ENCODE measurements around the gene SPATA21.
A peak's percentile ranks its signal among the peaks of the same experiment; 100 is the strongest.

Gene SPATA21

DNA sequence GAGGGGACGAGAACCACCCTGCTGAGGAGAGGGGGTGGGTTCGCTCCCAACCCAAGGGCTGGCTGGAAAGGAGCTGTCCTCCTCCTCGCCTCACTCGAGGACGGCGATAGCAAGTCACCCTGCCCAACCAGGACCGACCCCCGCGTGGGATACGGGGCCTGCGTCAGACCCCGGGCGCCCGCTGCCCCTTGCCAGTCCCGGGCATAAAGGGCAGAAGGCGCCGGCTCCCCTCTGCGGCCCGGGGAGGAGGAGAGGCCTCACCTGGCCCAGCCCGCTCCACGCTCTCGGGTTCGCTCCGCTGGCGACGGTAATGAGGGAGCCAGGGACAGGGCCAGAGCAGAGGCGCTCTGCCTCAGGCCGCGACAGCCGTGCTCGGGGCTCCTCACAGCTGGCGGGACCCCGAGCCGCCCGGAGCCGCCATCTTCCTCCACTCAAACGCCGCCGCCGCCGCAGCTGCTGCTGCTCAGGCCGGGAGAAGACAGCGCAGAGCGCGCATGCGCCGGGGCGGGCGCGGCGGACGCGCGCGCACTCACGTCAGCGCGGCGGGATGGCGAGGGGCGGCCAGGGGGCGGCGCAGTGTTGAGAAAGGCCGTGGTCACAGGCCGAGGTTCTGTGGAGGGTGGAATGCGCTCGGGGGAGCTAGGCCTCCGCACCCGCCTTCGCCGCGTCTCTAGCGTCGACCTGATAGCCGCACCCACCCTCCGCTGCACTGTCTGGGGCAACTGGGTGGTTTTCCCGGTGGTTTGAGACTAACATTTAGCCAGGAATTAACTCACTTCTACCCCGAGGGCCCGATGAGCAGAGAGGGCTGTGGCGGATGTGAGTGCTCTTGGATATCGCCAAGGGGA, 85.0 kb downstream of the SPATA21 start, which contains the start of gene FBXO42:
Gene FBXO42, minus strand, starts transcription at position 487 of the 848 bp plus-strand sequence. CDS start 37,062 bp downstream, outside the sequence.
- no peak for DNase-seq (ENCODE audit: low read depth)
- H3K4me3 ChIP-seq (ENCODE audit: low read length): peak within 1 kb of the TSS; percentile 92
- TF ChIP-seq, protein P1, sequence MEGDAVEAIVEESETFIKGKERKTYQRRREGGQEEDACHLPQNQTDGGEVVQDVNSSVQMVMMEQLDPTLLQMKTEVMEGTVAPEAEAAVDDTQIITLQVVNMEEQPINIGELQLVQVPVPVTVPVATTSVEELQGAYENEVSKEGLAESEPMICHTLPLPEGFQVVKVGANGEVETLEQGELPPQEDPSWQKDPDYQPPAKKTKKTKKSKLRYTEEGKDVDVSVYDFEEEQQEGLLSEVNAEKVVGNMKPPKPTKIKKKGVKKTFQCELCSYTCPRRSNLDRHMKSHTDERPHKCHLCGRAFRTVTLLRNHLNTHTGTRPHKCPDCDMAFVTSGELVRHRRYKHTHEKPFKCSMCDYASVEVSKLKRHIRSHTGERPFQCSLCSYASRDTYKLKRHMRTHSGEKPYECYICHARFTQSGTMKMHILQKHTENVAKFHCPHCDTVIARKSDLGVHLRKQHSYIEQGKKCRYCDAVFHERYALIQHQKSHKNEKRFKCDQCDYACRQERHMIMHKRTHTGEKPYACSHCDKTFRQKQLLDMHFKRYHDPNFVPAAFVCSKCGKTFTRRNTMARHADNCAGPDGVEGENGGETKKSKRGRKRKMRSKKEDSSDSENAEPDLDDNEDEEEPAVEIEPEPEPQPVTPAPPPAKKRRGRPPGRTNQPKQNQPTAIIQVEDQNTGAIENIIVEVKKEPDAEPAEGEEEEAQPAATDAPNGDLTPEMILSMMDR (conservative IDR thresholded peaks at IDR 0.05; ENCODE audit: low read depth, low read length): peak; percentile 39

DNA sequence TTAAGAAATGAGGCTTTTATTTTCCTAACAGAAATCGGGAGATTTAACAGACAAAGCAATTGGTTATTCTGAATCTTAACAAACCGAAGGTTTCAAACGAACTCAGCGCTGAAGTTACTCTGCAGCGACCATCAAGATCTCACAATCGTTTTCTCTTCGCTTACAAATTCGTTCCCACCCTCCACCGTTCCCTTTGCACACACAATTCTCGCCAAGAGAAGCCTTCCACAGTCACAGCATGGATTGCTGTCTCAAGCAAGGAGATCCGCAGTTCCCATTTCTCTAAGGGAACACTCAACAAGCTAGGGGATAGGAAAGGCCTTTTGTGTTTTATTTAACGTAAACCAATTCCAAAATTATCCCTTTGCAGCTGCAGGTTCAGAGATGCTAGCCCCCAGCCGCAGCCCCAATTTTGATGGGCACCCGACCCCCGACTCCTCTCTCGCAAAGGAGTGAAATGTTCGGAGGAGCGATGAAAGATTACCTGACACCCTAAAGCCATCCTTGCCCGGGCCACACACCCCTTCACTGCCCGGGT, 85.7 kb downstream of the SPATA21 start:
- TF ChIP-seq, protein P1 (conservative IDR thresholded peaks at IDR 0.05; ENCODE audit: low read depth, low read length): no peak
- peak overlapping the region; percentile 92 for H3K4me3 ChIP-seq (ENCODE audit: low read length)
- no peak for DNase-seq (ENCODE audit: low read depth)

DNA sequence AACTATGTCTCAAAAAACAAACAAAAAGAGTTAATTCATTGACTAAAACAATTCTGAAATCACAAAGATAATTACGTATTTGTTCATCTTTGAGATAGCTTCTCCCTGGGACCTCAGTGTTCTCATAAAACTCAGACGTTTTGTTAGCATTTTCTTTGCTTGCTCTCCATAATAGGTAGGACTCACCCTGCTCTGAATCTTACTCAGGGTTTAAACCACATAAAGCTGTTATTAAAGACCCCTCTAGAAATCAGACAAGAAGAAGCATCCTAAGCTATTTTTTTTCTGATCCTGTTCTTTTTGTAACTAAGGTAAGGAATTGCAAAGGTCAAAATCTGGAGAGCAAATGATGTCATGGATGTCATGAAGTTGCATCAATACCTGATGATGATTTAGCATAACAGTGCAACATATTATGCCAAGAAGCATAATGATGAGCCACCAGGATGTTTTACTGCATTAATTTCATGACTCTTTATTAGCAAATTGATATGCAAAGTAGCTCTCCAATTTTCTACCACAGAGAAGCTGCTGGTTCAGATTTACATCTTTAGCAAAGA, 87.3 kb downstream of the SPATA21 start:
- TF ChIP-seq, protein P1 (conservative IDR thresholded peaks at IDR 0.05; ENCODE audit: low read depth, low read length): no peak
- no peak overlapping the region for H3K4me3 ChIP-seq (ENCODE audit: low read length)
- no peak for DNase-seq (ENCODE audit: low read depth)

Measured in retinal pigment epithelial cell (primary cell).